ENCODE measurements around the gene ZFPM1. TPM values are rescaled to one million over a fixed set of nuclear protein-coding genes. Genes with fewer than 3 reads are reported as not detected.

Gene ZFPM1
- total RNA-seq, 3 donors from 2014 or later (not counting 1 experiment from before 2014, with no cell fraction given), result 56.3 to 71.0 (median 64.6) TPM

DNA sequence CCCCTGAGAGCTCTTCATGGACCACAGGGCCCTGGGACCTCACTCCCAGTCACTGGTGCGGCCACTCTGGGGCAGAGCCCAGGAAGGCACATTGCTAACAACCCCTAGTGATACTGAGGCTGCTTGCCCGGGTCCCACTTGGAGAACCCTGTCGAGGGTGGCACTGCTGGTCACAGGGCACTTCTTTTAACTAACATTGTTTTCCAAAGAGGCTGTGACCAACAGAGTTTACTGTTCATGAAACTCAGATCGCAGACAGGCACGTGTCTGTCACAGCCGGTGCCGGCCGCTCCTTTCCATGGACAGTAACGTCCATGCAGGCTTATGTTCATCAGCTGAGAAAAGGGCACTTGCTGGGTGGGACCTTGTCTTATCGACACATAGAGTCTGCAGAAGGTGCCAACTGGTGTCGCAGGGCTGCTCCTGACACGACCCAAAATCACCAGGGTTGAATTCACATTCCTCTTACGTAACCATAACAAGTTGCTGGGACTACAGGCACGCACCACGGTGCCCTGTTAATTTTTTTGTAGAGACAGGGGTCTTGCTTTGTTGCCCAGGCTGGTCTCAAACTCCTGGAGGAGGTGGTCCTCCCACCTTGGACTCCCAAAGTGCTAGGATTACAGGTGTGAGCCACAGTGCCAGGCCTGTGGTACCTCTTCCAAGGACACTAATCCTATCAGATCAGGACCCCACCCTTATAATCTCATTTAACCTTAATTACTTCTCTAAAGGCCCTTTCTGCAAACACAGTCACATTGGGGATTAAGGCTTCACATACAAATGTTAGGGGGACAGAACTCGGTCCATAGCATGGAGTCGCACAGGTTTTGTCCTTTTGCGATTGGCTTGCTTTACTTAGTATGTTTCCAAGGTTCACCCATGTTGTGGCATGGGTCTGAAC is 115.9 kb downstream of the ZFPM1 start:
- Mint-ChIP-seq H3K27me3 (ENCODE audit: low read depth in 2 of 2) (no peaks in the 10 kb centered on the region), H3K36me3 (no peaks in the 10 kb centered on the region), H3K4me1 (peaks cover 25 to 35% of the 10 kb centered on the region in 2 donors), H3K27ac (peak overlapping the region; percentile 84 to 87), H3K9me3 (no peaks in the 10 kb centered on the region), H3K4me3 (peak overlapping the region; percentile 86)
- Histone ChIP-seq H3K4me1 (ENCODE audit: control insufficient read depth, insufficient read depth, low read length) (peaks cover 18% of the 10 kb centered on the region), H3K4me3 (ENCODE audit: low read length) (no peak overlapping the region), H3K27me3 (ENCODE audit: control insufficient read depth, insufficient read depth, low read length) (no peaks in the 10 kb centered on the region), H3K27ac (ENCODE audit: low read length) (peak overlapping the region; percentile 52), H3K36me3 (ENCODE audit: control insufficient read depth, insufficient read depth, low read length) (peaks cover 3% of the 10 kb centered on the region), H3K9me3 (ENCODE audit: control insufficient read depth, insufficient read depth, low read length) (no peaks in the 10 kb centered on the region)
- intact Hi-C loops (cut with micrococcal nuclease), result no loop called here
- DNase-seq (no peak), ATAC-seq (no peak)
- WGBS (ENCODE audit: insufficient coverage), result 92% methylated on average over 18 of the region's 18 CpGs
- TF ChIP-seq, protein P1, sequence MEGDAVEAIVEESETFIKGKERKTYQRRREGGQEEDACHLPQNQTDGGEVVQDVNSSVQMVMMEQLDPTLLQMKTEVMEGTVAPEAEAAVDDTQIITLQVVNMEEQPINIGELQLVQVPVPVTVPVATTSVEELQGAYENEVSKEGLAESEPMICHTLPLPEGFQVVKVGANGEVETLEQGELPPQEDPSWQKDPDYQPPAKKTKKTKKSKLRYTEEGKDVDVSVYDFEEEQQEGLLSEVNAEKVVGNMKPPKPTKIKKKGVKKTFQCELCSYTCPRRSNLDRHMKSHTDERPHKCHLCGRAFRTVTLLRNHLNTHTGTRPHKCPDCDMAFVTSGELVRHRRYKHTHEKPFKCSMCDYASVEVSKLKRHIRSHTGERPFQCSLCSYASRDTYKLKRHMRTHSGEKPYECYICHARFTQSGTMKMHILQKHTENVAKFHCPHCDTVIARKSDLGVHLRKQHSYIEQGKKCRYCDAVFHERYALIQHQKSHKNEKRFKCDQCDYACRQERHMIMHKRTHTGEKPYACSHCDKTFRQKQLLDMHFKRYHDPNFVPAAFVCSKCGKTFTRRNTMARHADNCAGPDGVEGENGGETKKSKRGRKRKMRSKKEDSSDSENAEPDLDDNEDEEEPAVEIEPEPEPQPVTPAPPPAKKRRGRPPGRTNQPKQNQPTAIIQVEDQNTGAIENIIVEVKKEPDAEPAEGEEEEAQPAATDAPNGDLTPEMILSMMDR (IDR thresholded peaks at IDR 0.05), result no peak

DNA sequence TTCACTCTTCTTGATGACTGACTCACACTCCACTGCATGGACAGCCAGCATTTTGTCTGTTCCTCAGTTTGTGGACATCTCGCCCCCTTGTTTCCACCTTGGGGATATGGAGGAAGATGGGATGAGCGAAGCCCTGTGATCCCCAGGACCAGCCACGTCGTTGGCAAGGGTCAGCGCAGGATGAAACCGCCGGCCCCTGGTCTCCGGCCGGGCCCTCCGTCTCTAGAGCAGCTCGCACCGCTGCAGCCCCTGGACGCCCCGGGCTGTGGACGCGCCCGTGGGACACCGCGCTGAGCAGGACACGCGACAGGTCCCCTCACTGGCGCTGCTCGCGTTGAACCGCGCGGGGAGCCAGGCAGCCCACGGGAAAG is 116.5 kb downstream of the ZFPM1 start:
- no peaks in the 10 kb centered on the region for H3K9me3 ChIP-seq (ENCODE audit: control insufficient read depth, insufficient read depth, low read length)
- peaks cover 3% of the 10 kb centered on the region for H3K36me3 ChIP-seq (ENCODE audit: control insufficient read depth, insufficient read depth, low read length)
- intact Hi-C loops (cut with micrococcal nuclease), result no loop called here
- peaks cover 25 to 36% of the 10 kb centered on the region in 2 donors for H3K4me1 Mint-ChIP-seq
- peak; percentile 12 to 17 (median 17) for ATAC-seq
- H3K27me3 ChIP-seq (ENCODE audit: control insufficient read depth, insufficient read depth, low read length), result no peaks in the 10 kb centered on the region
- TF ChIP-seq, protein P1 (IDR thresholded peaks at IDR 0.05), result no peak
- peaks cover 18% of the 10 kb centered on the region for H3K4me1 ChIP-seq (ENCODE audit: control insufficient read depth, insufficient read depth, low read length)
- H3K27ac Mint-ChIP-seq, result peak overlapping the region; percentile 84 to 87
- no peaks in the 10 kb centered on the region for H3K27me3 Mint-ChIP-seq (ENCODE audit: low read depth in 2 of 2)
- H3K4me3 Mint-ChIP-seq, result peak overlapping the region; percentile 86
- peak overlapping the region; percentile 50 for H3K4me3 ChIP-seq (ENCODE audit: low read length)
- H3K36me3 Mint-ChIP-seq, result no peaks in the 10 kb centered on the region
- H3K9me3 Mint-ChIP-seq, result no peaks in the 10 kb centered on the region
- H3K27ac ChIP-seq (ENCODE audit: low read length), result peak overlapping the region; percentile 52
- peak in 1 of 2 donors; percentile 31 for DNase-seq
- 5% methylated on average over 28 of the region's 28 CpGs for WGBS (ENCODE audit: insufficient coverage)

DNA sequence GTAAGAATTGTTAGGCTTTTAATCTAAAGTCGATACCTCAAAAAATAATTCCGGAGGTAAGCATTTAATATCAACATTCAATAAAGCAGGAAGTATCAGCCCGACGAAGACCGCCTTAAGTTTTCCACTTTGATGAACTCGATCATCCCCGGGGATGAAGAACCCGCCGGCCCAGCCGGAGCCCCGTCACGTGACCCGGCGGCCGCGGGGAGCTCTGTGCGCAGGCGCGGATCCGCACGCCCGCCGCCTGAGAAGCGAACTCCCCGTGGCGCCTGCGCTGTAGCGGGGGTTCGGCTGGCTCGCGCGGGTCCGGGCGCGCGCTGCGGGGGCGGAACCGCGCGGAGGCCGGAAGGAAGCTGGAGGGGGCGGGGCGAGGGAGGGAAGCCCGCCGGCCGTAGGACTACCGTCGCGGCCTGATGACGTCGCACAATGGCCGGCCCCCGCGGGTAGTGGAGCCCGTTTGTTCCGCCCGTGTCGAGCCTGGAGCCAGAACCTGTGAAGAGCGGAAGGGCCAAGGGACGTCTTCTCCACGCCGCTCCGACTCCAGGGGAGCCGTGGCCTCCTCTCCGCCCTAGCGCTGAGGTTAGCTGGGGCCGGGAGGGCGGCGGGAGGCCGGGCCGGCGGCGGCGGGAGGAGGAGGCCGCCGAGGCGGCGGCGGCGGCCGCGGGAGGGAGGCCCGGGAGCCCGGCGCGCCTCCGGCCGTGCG is 117.1 kb downstream of the ZFPM1 start, which contains the start of gene ZC3H18:
TSS of gene ZC3H18 (plus strand) at position 419 of the 706 bp plus-strand sequence. CDS start 6,721 bp downstream, outside the sequence.
- Histone ChIP-seq H3K4me3 (ENCODE audit: low read length) (peak within 1 kb of the TSS; percentile 70), H3K27me3 (ENCODE audit: control insufficient read depth, insufficient read depth, low read length) (no peaks in the 10 kb centered on the region), H3K9me3 (ENCODE audit: control insufficient read depth, insufficient read depth, low read length) (no peaks in the 10 kb centered on the region), H3K36me3 (ENCODE audit: control insufficient read depth, insufficient read depth, low read length) (peaks cover 3% of the 10 kb centered on the region), H3K27ac (ENCODE audit: low read length) (peak within 1 kb of the TSS; percentile 77), H3K4me1 (ENCODE audit: control insufficient read depth, insufficient read depth, low read length) (peaks cover 18% of the 10 kb centered on the region)
- DNase-seq (peak; percentile 98 to 100), ATAC-seq (peak; percentile 93 to 98 (median 94))
- Mint-ChIP-seq H3K27me3 (ENCODE audit: low read depth in 2 of 2) (no peaks in the 10 kb centered on the region), H3K9me3 (no peaks in the 10 kb centered on the region), H3K27ac (peak within 1 kb of the TSS; percentile 84 to 87), H3K4me1 (peaks cover 25 to 36% of the 10 kb centered on the region in 2 donors), H3K36me3 (no peaks in the 10 kb centered on the region), H3K4me3 (peak within 1 kb of the TSS; percentile 86)
- WGBS (ENCODE audit: insufficient coverage), result under 1% methylated on average over 90 of the region's 90 CpGs
- TF ChIP-seq, protein P1 (IDR thresholded peaks at IDR 0.05), result no peak
- intact Hi-C loops (cut with micrococcal nuclease), result loop anchor here (1.0 to 10.0 kb wide), 3 partner anchors 65 to 801 kb away; partner anchors contain the start of genes CTU2, IL17C and RNF166

Measured in natural killer cell (primary cell).